Mucosa of gallbladder (tissue), 1 donor: ENCODE measurements around the gene NOP9. TPM values are rescaled to one million over a fixed set of nuclear protein-coding genes. Genes with fewer than 3 reads are reported as not detected.

Experiments
- DNase-seq: peaks from one replicate; pipeline ENCODE4 v3.0.0-alpha.2; 2020; ENCODE audit warnings: low spot score
- total RNA-seq: library from RNA; stranded (reverse); gene quantifications from one replicate; pipeline ENCODE4 v1.2.1, GENCODE V29; 2021
- donor health status: DM: no; HTN: no; CAD: no.

Gene NOP9
- total RNA-seq, 1 donor from 2014 or later: 24.7 TPM

DNA sequence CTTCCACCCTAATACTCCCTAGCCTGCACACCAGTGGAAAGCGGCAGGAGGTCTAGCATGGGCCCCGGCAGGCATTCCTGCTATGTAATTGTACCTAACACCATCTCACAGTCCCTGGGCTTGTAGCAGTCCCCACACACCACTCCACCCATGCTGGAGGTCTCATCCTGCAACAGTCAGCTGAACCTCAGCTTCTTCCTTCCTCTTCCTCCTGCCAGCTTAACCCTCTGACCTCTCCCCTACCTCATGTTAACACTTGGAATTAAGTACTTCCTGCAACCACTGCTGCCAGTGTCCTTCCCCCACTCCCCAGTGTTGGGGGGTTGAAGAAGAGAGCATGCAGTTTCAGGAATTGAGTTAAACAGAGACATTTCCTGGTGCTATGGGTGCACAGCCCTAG lies 27.7 kb downstream of the NOP9 start:
- DNase-seq: no peak

DNA sequence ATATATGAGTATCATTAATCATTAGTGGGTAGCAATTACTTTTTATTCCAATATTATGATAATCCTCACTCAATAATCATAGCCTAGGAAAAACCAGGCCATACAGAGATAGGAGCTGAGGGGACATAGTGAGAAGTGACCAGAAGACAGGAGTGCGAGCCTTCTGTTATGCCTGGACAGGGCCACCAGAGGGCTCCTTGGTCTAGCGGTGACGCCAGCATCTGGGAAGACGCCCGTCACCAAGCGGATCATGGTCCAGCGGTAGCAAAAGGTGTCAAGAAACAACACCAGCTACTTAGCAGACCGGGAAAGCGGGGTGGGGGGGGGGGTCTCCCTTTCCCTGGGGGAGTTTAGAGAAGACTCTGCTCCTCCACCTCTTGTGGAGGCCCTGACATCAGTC lies 28.3 kb downstream of the NOP9 start:
- peak; percentile 65 for DNase-seq

- DNase-seq: no peak
Observed at GRCh38 chr14:24329073-24329663, 29.5 kb downstream of the NOP9 start.

- DNase-seq: peak; percentile 76
Observed at GRCh38 chr14:24329736-24330135, 30.1 kb downstream of the NOP9 start.

DNA sequence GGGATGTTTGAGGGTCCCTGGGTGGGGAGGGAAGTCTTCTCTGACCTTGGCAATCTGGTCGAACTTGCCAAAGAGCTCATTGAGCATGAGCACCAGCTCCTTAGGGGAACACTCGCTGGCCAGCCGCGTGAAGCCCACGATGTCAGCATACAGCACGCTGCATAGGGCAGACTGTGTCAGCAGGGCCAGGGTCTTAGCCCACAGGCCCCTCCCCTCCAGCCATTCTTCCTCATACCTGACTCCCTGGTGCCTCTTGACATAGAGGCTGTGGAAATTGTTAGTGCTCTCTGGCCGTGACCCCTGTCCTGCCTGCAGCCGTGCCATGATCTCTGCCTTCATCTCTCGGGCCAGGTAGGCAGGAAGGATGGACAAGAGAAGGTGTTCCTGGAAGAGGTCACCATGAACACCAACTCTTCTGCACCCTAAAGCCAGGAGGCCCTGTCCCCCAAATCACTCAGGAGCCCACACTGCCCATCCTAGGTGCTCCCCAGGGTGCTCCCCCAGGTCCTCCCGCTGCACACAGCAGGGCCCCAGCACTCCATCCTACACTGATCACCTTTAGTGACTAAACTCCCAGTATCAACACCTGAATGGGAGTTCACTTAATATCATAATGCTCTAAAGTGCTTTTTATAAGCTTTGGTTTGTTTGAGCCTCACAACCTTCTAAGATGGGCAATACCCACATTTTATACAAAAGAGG lies 31.5 kb downstream of the NOP9 start:
- no peak for DNase-seq

DNA sequence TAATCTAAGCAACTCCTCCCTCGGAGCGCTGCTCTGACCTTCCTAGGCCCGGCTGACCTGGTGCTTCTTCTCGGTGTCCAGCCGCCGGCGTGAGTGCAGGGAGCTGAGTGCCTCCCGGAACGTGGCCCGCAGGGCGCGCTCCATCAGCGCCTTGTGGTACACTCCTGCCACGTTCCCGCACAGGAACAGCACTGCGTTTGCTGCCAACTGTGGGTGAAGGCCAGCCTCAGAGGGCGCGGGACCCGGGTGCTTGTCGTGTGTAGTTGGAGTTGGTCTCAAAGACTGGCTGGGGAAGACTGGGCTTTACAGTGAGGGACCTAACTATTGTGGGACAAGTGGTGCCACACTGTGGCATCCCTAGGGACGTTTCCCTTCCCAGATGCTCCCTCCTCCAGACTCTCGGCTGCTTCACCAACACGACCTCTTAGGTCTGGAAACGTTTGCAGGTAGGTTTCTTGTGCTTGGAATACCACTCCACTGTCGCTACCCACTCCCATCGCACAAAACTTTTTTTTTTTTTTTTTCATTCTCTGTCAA lies 32.1 kb downstream of the NOP9 start:
- DNase-seq: no peak

DNA sequence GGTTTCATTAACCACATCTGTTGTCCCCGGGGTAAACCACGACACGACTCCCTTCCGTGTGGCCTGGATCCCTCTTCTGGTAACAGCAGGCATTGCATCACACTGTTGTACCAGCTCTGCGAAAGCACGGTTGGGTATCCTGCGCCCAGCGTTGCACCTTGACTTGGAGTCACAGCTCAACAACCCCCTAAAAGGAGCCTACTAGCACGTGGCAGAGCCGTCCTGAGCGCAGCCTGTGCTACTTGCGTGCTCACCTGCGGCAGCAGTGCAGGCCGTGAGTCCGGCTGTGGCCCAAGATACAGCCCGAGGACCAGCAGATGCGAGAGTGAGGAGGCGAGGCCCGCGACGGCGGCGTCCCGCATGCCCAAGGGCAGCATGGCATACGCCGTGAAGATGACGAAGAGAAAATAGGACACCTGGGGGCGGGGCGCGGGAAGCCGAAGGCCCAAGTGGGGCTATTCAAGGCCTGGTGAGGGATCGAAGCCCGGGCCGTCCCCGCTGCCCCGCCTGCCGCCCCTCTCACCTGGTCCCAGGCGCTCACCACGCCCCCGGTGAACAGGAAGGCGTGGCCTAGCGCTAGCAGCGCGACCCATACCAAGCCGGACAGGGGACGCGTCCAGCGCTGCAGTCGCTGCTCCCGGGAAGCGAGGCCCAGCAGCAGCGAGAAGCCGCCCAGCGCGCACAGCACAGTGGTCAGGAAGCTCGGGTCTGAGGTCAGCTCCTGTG lies 32.8 kb downstream of the NOP9 start:
- peak; percentile 86 for DNase-seq

DNA sequence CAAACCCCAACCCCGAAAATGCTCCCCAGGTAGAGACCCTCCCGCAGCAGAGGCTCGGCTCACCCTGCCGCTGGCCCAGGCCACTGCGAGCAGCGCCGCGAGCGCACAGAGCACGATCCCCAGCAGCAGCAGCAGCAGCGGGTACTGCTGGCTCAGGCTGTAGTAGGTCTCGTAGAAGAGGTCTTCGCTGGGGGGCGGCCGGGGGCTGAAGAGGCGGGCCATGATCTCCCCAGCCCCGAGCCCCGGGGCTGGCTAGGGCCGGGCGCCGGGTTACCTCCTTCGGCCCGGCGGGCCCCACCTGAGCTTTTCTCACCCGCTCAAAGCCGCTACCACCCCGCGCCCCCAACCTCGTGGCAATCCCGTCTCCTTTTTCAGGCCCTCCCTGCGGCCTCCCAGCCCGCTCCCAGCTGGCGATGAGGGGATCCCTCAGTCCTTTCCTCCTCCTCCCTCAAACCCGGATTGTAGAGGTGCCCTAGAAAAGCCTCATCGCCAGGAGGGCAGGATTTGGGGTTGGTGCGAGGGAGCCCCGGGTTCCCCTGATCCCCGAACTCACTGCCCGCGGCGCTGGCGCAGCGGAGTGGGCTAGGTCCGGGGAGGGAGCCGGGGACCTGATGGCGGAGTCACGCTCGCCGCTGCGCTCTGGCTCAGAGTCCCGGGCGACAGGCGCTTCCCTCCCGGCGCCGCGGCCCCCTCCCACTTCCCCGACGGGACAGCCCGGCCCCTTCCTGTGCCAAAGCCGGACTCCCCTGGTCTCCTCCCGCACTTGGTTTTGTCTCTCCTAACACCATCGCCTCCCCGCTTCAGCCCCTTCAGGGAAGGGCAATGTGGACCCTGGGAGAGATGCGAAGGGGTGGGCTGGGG lies 35.0 kb downstream of the NOP9 start, which contains the start of gene ADCY4:
TSS of gene ADCY4 (minus strand) at position 641 of the 861 bp plus-strand sequence. CDS start at position 222, 419 bp downstream.
- no peak for DNase-seq

GRCh38 chr14:24335461-24336171 lies 36.0 kb downstream of the NOP9 start:
- DNase-seq: no peak

DNA sequence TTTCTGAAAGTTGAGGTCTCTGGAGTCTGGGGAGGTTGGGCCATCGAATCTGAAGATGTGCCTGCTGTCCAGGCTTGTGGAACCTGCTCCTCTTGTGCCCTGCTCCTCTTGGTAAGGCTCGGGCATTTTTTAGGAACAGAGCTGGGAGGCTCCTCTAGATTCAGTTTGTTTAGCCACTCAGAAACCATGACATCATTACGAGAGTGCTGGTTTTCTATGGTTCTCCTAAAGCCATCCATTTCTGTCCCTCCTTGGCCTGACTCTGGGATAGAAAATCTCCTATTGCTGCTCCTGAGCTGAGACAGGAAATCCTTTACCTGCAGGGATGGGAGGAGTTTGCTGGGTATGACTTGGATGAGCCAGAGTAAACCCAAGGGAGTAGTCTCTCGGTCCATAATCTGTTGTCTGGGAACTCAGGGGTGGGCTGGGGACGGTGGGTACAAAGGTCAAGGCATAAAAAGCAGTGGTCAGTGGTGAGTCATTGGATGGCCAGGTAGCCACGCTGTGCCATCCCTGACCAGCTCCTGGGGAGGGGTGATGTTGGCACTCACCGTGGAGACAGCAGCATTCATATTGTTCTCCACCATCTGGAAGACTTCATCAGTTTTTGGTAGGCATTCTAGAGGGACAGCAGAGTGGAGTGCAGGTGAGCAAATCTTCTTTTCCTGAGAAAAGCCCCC lies 37.6 kb downstream of the NOP9 start:
- no peak for DNase-seq

- DNase-seq: no peak
Observed at GRCh38 chr14:24337824-24338175, 38.1 kb downstream of the NOP9 start.

GRCh38 chr14:24338843-24339242 lies 39.2 kb downstream of the NOP9 start:
- no peak for DNase-seq

DNA sequence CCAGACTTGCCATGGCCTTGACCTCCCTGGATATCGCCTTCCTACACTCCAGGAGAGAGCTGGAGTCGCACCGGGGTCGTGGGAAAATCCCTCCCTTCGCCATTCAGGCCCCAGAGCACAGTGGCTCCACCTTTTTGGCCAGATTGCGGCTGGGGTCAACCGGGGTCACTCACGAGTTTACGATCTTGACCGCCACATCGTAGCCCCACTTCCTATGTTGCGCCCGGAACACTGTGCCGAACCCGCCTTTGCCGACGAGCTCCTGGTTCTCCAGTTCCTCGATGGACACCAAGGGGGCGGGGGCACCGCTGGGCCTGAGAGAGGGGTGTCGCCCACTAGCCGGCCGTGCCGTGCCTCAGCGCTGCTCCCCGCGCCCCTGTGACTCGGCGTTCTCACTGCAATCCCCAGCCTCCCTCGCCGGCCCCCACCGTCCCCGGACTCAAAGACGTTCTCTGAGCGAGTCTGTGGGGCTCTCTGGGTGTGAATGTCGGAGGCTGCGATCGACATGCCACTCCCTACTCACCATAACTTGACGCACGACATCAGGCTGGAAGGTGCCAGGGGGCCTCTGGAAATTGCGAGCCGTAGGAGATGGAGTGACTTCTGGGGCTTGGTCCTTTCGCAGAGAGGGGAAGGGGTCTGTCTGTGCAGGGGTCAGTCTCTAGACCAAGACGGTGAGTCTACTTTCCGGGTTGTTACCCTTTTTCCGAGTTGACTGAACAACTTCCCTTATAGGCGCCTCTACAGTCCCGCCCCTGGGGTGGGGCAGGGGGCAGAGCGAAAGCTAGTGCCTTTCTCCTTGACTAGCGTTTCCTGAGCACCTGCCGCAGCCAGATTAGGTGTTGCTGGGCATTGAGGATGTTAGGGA lies 39.9 kb downstream of the NOP9 start, which contains the start of gene RIPK3:
TSS of gene RIPK3 (minus strand) at position 708 of the 868 bp plus-strand sequence. CDS start at position 543, 165 bp downstream.
- peak; percentile 66 for DNase-seq

DNA sequence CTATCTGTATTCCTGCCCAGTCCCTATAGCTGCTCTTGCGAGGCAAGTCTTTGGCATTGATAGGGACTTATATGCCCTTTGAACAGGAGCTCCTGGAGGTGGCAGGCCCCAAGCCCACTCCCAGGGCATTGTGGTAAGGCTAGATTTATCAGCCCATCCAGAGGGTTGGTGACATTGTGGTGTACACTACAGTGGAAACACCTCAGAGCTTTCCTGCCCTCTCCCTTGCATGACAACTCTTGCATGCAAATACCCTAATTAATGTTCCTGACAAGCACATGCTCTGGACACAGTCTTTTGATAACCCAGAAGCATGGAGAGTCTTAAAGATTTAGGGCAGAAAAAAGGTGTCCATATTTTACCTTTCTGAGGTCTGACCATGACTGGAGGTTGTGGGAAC lies 41.0 kb downstream of the NOP9 start:
- no peak for DNase-seq

- DNase-seq: no peak
Observed at GRCh38 chr14:24342889-24343288, 43.2 kb downstream of the NOP9 start.

DNA sequence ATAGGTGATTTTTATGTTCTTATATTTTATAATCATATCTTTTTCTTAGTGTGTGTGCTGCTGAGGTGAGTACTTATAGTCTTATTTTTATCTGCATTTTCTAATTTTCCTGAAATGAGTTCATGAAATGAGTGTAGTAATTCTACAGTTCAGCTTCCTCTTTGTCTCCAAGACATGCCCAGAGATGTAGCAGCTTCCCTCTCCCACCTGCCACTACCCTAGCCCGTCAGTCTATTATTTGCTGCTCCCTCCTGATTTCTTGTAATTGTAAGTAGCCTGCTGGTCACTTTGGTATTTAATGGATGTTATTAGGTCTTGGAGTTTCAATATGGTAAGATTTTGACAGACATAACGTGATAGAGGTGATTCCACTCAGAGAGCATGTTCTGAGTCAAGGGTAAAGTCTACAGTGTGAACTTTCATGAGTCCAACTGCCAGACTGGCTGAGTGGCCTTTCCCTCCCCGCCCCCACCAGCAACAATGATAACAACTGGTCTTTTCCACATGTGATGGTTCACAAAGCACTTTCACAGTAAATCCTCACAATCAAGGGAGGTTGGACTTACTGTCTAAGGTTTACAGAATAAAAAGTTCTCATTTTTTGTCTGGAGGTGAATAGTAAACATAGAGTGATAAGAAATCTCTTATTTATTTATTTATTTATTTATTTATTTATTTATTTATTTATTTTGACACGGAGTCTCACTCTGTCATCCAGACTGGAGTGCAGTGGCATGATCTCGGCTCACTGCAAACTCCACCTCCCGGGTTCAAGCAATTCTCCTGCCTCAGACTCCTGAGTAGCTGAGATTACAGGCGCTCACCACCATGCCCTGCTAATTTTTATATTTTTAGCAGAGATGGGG lies 44.4 kb downstream of the NOP9 start:
- DNase-seq: no peak

GRCh38 chr14:24347134-24347533 lies 47.5 kb downstream of the NOP9 start:
- DNase-seq: no peak

- no peak for DNase-seq
Observed at GRCh38 chr14:24348186-24348585, 48.5 kb downstream of the NOP9 start.
